ENCODE data around the gene UCN3.
A peak's percentile ranks its signal among the peaks of the same experiment; 100 is the strongest.

UCN3 gene, protein sequence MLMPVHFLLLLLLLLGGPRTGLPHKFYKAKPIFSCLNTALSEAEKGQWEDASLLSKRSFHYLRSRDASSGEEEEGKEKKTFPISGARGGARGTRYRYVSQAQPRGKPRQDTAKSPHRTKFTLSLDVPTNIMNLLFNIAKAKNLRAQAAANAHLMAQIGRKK

DNA sequence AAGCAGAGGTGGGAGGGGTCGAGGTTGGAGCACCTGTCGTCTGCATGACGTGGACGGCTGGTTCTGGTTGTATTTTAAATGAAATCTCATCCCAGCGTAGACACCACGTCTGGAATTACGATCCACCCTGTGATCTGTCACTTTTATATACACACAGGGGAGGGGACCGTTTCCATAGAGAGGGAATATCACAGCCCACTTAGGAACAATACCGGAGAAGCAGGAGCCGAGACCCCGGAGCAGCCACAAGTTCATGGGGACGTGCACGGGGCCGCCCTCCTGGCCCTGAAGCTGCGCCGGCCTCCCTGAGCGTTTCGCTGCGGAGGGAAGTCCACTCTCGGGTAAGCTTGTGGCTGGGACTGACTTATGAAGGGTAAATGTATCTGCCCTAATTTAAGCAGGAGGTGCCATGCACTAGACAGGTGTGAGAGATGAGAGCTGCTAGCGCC lies at the start of gene UCN3:
Gene UCN3 (plus strand): TSS at position 77 of the 449 bp plus-strand sequence. CDS start 8,755 bp downstream, outside the sequence.
- peak; percentile 1 for DNase-seq

DNA sequence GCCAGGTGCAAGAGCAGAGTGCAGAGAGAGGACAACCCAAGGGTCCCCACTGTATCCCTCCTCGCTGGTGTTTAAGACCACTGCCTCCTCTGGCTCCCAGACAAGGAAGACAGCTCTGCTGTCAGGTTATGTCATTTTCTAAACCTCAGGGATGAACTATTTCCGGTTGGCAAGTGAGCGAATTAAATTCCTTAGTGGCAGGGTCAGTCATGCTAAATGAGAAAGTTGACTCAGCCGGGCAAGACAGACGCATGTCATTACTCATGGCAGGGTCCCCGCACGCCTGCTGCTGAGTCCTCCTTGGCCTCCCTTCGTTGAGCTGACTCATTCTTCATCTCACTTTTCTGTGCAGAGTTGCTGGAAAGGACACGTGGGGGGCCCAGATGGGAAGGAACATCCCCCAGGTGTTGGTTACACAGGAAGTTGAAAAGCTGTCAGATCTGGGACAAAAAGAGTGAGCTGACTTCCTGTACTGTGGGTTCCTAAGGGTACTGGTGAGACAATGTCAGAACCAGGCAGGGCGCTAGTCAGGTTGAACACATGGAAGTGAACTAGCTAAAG lies 47.1 kb upstream of the UCN3 start:
- DNase-seq, result no peak

DNA sequence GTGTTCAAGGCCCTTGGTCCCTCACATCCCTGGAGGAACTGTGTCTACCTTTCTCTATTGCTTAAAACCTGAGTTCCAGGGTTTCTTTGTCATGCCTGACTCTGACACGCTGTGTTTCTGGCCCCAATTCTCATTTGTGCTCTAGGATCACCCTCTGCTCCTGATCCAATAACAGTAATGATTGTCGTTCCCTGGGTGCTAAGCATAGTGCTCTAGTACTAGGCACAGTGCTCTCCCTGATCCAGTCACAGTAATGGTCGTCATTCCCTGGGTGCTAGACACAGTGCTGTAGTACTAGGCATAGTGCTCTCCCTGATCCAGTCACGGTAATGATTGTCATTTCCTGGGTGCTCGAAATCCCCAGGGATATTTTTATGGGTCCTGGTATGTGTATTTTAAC lies 46.6 kb upstream of the UCN3 start:
- DNase-seq, result no peak

DNA sequence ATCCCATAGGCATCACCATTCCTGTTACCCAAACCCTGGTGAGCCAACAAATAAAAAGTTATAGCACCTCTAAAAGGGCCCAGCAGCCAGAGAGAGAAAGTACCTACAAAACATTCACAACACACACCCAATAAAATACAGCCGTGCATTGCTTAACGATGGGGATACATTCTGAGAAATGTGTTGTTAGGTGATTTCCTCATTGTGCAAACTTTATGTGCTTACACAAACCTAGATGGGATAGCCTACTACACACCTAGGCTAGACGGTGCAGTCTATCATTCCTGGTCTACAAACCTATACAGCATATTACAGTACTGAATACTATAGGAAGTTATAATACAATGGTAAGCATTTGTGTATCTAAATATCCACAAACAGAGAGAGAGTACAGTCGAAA lies 44.9 kb upstream of the UCN3 start:
- DNase-seq, result no peak

DNA sequence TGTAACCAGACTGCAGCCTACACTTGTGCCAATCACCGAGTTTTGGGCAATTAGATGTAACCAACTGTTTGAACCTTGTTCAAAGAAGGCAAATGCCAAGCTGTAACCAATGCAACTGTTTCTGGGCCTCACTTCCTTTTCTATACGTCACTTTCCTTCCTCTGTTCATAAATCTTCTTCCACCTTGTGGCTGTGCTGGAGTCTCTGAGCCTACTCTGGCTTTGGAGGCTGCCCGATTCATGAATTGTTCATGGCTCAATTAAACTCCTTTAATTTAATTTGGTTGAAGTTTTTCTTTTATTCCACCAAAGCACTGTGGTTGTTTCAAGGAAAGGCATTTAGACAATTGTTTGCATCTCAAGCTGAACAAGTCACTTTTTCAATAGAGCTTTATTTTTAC lies 43.5 kb upstream of the UCN3 start:
- no peak for DNase-seq

DNA sequence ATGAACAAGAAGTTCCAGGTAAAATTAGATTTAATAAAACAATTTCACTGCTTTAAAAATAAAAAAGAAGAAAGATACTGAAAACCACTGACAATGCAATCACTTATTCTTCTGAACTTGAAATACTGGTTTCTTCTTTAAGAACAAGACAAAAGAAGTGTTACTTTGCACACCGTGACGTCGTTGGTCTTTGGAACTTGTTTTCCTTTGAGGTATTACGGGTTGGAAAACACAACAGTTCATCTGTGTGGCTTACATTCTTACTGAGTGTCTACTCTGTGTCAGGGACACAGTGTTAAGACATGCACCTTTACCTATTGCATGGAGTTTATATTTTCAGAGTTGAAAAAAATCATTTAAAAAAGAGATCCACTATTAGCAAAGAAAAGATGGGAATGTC lies 41.3 kb upstream of the UCN3 start:
- DNase-seq, result no peak

DNA sequence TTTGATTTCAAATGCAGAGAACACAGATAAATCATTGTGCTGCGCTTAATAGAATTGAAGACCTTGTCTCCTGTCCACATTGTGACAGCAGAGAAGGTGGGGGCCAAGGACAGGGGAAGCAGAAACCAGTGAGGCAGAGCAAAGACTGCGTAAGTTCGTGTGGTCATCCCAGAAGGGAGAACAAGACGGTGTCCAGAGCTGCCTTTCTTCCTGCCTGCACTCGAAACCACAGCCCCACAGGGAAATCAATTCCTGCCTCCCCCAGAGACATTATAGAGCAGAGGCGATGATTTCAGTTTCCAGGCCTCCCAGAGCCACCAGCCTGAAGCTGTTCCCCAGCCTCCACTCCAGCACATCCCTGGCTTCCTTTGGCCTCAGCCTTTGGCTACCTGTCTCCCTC lies 39.7 kb upstream of the UCN3 start:
- no peak for DNase-seq

DNA sequence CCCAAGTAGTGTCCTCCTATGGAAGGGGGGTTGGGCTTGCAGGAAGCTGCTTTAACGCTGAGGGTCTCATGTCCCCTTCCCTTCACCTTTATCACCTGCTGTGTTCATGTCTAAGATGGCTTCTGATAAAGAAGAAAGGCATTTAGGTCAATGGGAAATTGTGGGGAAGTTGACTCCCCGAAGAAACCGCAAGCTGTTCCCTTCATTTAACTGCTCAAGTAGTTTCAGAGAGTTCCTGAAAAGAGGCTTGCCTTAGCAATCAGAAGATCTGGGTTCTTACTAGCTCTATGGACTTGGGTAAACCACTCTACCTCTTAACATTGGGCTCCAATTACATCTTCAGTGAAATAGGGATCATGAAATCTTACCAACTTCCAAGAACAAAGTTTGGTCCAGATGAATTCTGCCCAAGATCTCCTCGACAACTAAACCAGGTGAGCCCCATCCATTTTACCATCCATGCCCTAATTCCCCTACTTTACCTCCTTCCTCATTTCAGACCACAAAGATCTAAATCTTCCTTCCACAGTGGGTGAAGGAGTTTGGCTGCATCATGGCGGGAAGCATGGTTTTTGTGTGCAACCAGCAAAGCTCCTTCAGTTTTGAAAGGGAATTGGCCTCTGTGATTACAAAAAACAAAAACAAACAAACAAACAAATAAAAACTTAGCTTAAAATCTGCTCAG lies 30.4 kb upstream of the UCN3 start:
- no peak for DNase-seq

DNA sequence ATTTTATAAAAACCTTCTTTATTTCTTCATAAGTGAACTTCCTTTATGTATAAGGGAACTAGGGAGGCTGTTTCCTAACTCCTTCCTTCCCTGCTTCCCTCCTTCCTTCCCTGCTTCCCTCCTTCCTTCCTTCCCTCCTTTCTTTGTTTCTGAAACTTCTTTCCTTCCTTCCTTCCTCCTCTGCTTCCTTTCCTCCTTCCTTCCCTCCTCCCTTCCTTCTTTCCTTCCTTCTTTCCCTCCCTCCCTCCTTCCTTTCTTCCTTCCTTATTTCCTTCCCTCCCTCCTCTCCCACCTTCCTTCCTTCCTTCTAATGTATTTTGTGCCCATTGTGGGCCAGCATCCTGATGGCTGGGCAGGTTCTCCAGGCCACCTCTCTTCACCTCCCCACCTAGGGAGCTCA lies 26.8 kb upstream of the UCN3 start:
- DNase-seq, result no peak

DNA sequence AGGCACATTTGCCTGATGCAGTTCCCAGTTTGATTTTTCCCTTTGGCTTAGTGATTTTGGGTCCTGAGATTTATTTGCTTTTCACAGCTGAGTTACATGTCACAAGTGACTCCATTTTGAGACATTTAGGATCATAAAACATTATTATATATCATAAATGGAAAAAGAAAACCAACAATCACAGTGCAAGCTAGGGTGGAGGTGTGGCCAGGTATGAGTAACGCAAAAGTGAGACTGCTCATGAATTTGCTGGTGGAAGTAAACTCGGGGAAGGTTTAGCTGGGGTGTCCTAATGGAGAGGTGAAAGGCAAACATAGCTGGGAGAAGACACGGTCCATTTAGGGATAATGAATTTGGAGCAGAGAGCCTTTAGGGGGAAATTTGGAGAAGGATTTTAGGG lies 21.7 kb upstream of the UCN3 start:
- DNase-seq, result no peak

DNA sequence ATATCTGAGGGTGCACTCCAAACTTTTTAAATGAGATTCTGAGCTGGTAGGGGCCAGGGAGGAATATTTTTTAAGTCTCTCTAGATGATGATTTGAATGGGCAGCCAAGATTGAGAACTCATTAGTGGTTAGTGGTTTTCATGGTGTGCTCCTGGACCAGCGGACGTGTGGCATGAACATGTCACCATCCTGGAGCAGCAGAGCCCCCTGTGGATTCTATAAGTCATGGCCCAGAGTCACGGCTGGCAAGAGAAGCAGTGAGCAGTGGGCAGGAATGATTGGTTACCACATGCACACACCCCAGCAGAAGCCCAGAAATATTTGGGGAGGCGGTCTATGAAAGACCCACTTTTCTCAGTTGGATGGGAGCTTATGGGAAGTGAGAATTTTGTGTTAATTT lies 21.2 kb upstream of the UCN3 start:
- no peak for DNase-seq

DNA sequence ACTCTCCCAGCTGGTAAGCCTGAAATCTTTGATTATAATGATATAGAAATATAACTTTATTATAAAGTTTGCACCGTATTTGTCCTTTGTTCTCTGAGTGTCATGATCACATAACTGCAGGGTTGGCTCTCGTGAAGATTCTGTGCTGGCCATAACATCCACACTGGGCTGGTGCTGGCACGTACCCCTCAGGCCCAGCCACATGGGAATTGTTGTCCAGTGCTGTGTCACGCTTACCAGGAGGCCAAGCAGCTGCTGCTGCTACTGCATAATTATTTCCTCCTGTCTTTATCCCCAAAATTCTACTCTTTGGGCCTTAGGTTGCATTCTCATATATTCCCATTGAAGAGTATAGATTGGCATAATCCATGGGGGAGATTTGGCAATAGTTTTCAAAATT lies 20.8 kb upstream of the UCN3 start:
- DNase-seq, result no peak

DNA sequence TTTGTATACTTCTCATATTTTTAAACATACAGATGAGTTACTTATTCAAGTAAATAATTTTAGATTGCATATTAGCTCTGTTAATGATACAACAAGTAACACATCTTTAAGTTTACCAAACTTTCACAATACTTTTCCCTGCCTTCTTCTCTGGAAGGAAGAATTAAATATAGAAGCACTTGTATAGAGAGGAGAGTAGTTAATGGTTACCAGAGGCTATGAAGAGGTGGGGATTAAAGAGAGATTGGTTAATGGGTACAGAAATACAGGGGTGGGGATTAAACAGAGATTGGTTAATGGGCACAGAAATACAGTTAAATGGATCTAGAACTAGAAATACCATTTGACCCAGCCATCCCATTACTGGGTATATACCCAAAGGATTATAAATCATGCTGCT lies 20.0 kb upstream of the UCN3 start:
- no peak for DNase-seq

DNA sequence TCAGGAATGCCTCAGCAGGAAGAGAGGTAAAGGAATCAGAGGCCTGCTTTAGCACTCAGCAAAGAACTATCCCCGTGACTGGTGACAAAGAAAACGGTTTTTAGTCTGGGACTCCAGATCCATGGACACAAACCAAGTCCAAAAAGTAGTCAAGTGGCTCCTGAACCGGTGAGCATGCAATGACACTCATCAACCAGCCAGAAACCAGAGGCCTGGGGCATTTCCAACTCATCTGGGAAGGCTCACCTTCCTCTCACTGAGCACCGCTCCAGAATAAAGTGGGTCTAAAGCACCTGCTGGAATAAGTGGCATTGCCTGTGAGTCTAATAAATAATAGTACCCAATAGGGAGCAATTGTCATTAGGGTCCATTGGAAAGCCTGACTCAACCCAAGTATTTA lies 17.9 kb upstream of the UCN3 start:
- DNase-seq, result no peak

DNA sequence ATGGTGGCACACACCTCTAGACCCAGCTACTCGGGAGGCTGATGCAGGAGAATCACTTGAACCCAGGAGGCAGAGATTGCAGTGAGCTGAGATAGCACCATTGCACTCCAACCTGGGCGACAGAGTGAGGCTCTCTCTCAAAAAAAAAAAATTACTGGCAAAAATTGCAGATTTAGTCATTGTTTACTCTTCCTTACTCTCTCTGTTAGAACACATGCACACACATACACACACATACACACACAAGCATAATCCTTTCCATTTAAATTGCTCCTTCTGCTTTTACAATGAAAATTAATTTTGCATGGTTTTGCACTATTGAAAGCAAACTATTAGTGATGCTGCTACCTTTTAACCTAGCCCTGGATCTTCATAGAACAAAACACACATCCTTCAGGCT lies 15.4 kb upstream of the UCN3 start:
- DNase-seq, result no peak

DNA sequence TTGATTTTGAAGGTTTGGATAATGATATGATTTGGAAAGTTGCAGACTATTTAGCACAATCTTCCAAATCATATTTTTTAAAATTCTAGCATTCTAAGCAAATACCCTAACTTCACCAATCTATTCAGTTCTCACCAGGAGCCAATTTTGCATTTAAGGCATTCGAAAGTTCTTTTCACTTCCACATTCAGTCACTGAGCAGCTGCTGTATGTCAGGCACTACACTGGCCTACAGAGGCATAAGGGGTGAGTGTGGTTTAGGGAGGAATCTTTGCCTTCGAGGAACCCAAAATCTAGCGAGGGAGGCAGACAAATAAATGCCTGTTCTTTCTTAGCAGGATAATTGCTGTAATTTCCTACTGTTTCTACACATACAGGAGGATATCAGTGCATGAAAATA lies 10.7 kb upstream of the UCN3 start:
- no peak for DNase-seq

DNA sequence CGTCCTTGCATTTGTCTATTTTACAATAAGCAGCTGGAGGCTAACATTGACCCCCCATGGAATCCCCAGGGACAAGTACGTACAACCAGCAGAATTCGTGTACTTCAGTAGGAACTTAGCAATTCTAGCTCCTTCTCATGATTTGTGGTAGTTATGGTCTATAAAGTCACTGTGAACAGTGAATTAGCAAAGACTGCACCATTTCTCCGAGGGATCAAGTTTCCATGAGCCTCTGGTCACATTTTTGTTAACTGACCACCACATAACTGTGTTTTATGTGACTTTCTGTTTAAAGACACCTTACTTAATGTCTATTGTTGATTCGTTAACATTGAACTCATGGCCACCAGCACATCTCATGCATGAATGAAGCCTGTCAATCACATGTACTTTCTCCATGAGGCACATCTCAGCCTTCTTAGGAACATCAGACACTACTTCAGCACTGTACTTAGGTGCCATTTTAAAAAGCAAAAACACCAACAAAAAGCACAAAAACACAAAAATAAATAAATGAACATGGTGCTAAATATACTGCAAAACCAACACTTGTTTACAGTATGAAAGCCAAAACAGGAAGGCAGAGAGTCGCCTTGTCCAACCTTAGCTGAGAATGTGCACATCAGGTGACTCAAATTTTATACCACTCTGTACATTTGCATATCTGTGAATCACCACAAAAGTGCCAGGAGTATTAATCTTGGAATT lies 9.0 kb upstream of the UCN3 start:
- no peak for DNase-seq

DNA sequence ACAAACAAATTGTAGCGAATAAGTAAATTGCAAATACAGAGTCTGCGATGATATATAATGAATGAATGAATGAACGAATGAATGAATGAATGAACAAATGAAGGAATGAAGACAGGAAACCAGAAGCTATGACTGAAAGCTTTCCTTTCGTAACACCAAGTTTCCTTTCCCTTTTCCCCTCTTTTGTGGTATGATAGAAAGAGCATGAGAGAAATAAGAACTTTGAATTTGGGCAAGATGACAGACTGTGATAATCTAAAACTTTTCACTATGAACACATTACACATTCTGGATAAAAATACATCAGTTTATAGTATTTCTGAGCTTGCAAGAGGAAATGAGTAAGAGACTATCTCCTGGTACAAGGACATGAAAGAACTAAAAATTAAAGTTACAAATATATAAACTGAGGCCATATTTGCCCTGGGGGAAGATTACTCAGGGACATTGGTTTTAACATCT lies 8.4 kb upstream of the UCN3 start:
- DNase-seq, result no peak

DNA sequence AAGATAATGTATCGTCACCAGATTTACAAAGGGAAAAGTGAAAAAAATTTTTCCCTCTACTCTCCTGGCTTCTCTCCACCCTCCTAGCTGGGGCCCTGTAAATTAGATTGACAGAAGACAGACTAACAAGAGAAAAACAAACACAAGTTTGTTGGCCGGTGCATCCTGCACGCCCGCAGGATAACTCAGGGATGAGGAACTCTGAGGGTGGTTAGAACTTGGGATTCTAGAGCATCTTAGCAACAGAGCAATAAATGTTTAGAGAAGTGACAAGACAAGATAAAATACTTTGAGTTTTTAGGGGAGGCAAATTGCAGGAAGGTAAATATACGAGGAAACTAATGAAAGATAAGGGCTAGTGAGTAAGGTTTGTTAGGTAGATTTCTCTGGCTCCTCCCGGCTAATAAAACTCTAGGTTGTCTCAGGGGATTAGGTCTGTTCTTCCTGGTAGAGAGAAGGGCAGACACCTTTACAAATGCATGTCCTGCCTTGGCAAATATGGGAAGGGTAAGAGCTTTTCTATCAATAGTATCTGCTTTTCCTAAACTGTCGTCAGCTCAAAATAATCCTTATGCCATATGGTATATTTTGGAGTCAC lies 4.3 kb upstream of the UCN3 start:
- DNase-seq, result no peak

DNA sequence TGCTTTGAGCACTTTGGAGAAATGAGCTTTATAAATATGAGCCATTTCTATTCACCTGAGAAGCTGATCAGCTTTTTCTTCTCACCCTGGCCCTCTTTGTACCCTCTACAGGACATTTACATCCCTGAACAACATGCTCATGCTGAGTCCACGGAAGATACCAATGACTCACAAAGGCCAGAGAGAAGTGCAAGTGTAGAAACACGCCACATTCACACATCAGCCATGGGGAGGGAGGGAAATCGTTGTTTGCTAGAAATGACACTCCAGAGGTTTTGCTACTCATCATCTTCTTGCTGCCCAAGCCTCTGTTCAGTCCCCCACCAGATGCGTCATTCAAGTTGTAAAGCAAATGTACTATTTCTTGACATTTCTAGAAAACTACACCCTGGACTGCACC lies 2.8 kb upstream of the UCN3 start:
- DNase-seq, result no peak

DNA sequence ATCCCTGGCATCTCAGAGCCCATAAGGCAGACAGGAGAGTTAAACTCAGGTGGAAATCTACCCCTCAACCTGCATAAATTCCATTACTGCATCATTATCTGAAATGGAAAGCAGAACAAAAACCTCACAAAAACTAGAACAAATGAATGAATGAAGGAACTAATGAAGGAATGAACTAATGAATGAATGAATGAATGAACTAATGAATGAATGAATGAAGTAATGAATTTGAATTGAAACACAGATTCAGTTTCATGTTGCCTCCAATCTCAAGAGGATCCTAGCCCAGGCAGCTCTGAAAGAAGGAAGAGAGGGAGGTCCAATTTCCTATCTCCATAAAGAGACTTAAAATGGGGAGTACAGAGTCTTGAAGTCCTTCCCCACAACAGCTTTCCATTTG lies 1.9 kb upstream of the UCN3 start:
- no peak for DNase-seq

DNA sequence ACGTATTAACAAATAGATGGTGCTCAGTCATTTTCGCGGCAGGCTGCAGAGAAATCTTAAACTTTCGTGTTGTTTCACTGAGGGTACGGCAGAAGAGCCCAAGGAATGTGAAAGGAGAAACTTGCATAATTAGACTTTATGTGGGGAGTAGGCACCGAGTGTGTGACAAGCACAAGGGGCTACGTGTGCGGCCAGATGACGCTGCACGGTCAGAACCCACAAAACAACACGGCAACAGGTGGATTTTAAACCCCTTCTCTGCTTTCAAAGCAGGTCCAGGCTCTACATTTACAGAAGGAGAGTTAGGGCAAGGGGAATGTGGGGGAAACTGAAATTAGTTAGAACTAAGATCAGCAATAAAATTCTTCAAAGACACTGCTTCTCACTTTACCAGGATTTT lies 392 bp upstream of the UCN3 start:
- DNase-seq, result no peak

DNA sequence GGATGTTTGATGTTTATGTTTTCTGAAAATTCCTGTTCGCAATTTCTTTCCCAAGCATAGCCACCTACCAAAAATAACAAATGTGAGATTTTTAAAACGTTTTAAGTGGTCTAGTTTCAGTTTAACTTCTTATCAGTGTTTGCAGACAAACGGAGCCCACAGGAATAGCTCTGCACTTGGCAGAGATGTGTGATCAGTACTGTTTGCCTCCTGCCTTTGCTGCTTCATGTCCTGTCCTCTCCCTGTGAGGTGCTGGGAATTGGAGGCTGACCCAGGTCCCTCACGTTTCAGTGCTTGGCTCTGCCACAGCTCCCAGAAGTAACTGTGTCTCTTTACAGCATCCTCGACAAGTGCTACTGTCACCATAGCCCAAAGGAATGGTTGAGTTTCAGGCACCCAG lies 1.2 kb downstream of the UCN3 start:
- no peak for DNase-seq
